ENCODE results near the gene MAPT. TPM values are rescaled to one million over a fixed set of nuclear protein-coding genes. Genes with fewer than 3 reads are reported as not detected.

Gene MAPT
- total and polyA plus RNA-seq, 2 of the 13 experiments (the other 11 are each of a cell fraction or from before 2014, with no cell fraction given) = 2.1 to 2.8 TPM

DNA sequence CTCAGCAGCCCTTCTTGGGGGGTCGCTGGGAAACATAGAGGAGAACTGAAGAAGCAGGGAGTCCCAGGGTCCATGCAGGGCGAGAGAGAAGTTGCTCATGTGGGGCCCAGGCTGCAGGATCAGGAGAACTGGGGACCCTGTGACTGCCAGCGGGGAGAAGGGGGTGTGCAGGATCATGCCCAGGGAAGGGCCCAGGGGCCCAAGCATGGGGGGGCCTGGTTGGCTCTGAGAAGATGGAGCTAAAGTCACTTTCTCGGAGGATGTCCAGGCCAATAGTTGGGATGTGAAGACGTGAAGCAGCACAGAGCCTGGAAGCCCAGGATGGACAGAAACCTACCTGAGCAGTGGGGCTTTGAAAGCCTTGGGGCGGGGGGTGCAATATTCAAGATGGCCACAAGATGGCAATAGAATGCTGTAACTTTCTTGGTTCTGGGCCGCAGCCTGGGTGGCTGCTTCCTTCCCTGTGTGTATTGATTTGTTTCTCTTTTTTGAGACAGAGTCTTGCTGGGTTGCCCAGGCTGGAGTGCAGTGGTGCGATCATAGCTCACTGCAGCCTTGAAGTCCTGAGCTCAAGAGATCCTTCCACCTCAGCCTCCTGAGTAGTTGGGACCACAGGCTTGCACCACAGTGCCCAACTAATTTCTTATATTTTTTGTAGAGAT lies 108.1 kb downstream of the MAPT start (continued):
- TF ChIP-seq, protein P1, sequence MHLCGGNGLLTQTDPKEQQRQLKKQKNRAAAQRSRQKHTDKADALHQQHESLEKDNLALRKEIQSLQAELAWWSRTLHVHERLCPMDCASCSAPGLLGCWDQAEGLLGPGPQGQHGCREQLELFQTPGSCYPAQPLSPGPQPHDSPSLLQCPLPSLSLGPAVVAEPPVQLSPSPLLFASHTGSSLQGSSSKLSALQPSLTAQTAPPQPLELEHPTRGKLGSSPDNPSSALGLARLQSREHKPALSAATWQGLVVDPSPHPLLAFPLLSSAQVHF (CRISPR knock-in tag; IDR thresholded peaks at IDR 0.05) = no peak
- TF ChIP-seq, protein P2, sequence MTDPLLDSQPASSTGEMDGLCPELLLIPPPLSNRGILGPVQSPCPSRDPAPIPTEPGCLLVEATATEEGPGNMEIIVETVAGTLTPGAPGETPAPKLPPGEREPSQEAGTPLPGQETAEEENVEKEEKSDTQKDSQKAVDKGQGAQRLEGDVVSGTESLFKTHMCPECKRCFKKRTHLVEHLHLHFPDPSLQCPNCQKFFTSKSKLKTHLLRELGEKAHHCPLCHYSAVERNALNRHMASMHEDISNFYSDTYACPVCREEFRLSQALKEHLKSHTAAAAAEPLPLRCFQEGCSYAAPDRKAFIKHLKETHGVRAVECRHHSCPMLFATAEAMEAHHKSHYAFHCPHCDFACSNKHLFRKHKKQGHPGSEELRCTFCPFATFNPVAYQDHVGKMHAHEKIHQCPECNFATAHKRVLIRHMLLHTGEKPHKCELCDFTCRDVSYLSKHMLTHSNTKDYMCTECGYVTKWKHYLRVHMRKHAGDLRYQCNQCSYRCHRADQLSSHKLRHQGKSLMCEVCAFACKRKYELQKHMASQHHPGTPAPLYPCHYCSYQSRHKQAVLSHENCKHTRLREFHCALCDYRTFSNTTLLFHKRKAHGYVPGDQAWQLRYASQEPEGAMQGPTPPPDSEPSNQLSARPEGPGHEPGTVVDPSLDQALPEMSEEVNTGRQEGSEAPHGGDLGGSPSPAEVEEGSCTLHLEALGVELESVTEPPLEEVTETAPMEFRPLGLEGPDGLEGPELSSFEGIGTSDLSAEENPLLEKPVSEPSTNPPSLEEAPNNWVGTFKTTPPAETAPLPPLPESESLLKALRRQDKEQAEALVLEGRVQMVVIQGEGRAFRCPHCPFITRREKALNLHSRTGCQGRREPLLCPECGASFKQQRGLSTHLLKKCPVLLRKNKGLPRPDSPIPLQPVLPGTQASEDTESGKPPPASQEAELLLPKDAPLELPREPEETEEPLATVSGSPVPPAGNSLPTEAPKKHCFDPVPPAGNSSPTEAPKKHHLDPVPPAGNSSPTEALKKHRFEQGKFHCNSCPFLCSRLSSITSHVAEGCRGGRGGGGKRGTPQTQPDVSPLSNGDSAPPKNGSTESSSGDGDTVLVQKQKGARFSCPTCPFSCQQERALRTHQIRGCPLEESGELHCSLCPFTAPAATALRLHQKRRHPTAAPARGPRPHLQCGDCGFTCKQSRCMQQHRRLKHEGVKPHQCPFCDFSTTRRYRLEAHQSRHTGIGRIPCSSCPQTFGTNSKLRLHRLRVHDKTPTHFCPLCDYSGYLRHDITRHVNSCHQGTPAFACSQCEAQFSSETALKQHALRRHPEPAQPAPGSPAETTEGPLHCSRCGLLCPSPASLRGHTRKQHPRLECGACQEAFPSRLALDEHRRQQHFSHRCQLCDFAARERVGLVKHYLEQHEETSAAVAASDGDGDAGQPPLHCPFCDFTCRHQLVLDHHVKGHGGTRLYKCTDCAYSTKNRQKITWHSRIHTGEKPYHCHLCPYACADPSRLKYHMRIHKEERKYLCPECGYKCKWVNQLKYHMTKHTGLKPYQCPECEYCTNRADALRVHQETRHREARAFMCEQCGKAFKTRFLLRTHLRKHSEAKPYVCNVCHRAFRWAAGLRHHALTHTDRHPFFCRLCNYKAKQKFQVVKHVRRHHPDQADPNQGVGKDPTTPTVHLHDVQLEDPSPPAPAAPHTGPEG (CRISPR knock-in tag; IDR thresholded peaks at IDR 0.05) = no peak
- TF ChIP-seq, protein P3, sequence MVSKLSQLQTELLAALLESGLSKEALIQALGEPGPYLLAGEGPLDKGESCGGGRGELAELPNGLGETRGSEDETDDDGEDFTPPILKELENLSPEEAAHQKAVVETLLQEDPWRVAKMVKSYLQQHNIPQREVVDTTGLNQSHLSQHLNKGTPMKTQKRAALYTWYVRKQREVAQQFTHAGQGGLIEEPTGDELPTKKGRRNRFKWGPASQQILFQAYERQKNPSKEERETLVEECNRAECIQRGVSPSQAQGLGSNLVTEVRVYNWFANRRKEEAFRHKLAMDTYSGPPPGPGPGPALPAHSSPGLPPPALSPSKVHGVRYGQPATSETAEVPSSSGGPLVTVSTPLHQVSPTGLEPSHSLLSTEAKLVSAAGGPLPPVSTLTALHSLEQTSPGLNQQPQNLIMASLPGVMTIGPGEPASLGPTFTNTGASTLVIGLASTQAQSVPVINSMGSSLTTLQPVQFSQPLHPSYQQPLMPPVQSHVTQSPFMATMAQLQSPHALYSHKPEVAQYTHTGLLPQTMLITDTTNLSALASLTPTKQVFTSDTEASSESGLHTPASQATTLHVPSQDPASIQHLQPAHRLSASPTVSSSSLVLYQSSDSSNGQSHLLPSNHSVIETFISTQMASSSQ (IDR thresholded peaks at IDR 0.05; ENCODE audit: low read depth) = no peak
- TF ChIP-seq, protein P3 (CRISPR knock-in tag; IDR thresholded peaks at IDR 0.05; ENCODE audit: borderline replicate concordance) = no peak
- TF ChIP-seq SP140L (CRISPR knock-in tag; IDR thresholded peaks at IDR 0.05; ENCODE audit: borderline replicate concordance) = no peak
- TF ChIP-seq MEF2D (CRISPR knock-in tag; IDR thresholded peaks at IDR 0.05) = no peak
- TF ChIP-seq, protein P4, sequence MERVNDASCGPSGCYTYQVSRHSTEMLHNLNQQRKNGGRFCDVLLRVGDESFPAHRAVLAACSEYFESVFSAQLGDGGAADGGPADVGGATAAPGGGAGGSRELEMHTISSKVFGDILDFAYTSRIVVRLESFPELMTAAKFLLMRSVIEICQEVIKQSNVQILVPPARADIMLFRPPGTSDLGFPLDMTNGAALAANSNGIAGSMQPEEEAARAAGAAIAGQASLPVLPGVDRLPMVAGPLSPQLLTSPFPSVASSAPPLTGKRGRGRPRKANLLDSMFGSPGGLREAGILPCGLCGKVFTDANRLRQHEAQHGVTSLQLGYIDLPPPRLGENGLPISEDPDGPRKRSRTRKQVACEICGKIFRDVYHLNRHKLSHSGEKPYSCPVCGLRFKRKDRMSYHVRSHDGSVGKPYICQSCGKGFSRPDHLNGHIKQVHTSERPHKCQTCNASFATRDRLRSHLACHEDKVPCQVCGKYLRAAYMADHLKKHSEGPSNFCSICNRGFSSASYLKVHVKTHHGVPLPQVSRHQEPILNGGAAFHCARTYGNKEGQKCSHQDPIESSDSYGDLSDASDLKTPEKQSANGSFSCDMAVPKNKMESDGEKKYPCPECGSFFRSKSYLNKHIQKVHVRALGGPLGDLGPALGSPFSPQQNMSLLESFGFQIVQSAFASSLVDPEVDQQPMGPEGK (CRISPR knock-in tag; IDR thresholded peaks at IDR 0.05) = peak; percentile 66
- no peak for TF ChIP-seq MATR3 (CRISPR knock-in tag; IDR thresholded peaks at IDR 0.05)
- TF ChIP-seq ZNF44 (CRISPR knock-in tag; IDR thresholded peaks at IDR 0.05) = no peak
- TF ChIP-seq NFRKB (IDR thresholded peaks at IDR 0.05) = no peak
- TF ChIP-seq TGIF2 (CRISPR knock-in tag; IDR thresholded peaks at IDR 0.05) = no peak
- TF ChIP-seq ZNF780A (CRISPR knock-in tag; IDR thresholded peaks at IDR 0.05) = no peak
- TF ChIP-seq, protein P5, sequence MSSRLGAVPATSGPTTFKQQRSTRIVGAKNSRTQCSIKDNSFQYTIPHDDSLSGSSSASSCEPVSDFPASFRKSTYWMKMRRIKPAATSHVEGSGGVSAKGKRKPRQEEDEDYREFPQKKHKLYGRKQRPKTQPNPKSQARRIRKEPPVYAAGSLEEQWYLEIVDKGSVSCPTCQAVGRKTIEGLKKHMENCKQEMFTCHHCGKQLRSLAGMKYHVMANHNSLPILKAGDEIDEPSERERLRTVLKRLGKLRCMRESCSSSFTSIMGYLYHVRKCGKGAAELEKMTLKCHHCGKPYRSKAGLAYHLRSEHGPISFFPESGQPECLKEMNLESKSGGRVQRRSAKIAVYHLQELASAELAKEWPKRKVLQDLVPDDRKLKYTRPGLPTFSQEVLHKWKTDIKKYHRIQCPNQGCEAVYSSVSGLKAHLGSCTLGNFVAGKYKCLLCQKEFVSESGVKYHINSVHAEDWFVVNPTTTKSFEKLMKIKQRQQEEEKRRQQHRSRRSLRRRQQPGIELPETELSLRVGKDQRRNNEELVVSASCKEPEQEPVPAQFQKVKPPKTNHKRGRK (CRISPR knock-in tag; IDR thresholded peaks at IDR 0.05) = no peak
- TF ChIP-seq SRSF4 (IDR thresholded peaks at IDR 0.05; ENCODE audit: low read depth, low read length, poor library complexity, severe bottlenecking) = no peak
- TF ChIP-seq MTA3 (CRISPR knock-in tag; IDR thresholded peaks at IDR 0.05) = no peak
- TF ChIP-seq STAG1 (CRISPR knock-in tag; IDR thresholded peaks at IDR 0.05) = peak; percentile 97

Data from HepG2 (cell line).